Sigmoid colon (tissue), 4 donors: ENCODE measurements around the gene SSU72.

Experiments used
- EP300 ChIP-seq, 4 donors: sonication (generic); formaldehyde crosslinking; IDR thresholded peaks; one replicate each; pipeline ENCODE4 v1.6.1; 2017; ENCODE audit warnings: antibody characterized with exemption in 4 of 4
- POLR2A ChIP-seq, 2 donors: fragments of 450-650 bp; IDR thresholded peaks; one replicate each; pipeline ENCODE4 v1.6.1; 2016; ENCODE audit warnings: antibody characterized with exemption in 2 of 2, mild to moderate bottlenecking in 2 of 2, moderate library complexity in 2 of 2
- POLR2AphosphoS5 ChIP-seq, 4 donors: sonication (generic); formaldehyde crosslinking; IDR thresholded peaks; one replicate each; pipeline ENCODE4 v1.6.1; 2017; ENCODE audit warnings: antibody characterized with exemption in 4 of 4
- TF ChIP-seq, protein P1 (sequence below), 4 experiments: fragments of 450-650 bp in 3 of 4; fragments of 200-600 bp in 1 of 4; IDR thresholded peaks; one replicate each; pipeline ENCODE4 v1.5.1; 2016 to 2019; ENCODE audit warnings: antibody characterized with exemption in 4 of 4, mild to moderate bottlenecking in 3 of 4, moderate library complexity in 2 of 4

DNA sequence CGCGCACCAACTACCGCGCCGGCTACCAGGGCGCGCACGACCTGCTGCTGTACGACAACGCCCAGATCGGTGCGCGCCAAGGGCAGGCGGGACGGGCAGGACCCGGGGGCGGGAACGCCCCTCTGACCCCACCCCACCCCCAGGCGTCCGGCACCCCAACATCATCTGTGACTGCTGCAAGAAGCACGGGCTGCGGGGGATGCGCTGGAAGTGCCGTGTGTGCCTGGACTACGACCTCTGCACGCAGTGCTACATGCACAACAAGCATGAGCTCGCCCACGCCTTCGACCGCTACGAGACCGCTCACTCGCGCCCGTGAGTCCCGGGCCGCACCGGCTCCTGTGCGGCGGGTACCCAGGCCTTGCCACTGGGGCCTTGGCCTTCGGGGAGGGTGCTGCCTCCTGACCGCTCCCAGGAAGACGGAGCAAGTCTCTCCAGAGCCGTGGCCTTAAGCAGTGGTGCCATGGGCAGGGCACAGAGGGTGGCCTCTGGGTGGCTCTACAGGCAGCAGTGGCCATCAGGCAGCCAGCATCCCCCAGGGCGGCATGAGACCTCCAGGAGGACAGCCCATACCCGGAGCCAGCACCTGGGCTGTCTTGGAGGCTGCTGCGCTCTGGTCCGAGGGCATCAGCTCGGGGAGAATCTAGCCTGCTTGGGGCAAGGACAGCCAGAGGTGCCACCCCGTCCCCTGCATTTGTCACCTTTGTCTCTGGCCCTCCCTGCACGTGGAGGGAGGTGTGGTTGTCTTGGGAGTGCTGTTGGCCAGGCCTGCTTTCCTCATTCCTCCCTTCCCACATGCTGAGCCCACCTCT lies 49.2 kb upstream of the SSU72 start:
- TF ChIP-seq, protein P1, sequence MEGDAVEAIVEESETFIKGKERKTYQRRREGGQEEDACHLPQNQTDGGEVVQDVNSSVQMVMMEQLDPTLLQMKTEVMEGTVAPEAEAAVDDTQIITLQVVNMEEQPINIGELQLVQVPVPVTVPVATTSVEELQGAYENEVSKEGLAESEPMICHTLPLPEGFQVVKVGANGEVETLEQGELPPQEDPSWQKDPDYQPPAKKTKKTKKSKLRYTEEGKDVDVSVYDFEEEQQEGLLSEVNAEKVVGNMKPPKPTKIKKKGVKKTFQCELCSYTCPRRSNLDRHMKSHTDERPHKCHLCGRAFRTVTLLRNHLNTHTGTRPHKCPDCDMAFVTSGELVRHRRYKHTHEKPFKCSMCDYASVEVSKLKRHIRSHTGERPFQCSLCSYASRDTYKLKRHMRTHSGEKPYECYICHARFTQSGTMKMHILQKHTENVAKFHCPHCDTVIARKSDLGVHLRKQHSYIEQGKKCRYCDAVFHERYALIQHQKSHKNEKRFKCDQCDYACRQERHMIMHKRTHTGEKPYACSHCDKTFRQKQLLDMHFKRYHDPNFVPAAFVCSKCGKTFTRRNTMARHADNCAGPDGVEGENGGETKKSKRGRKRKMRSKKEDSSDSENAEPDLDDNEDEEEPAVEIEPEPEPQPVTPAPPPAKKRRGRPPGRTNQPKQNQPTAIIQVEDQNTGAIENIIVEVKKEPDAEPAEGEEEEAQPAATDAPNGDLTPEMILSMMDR (IDR thresholded peaks at IDR 0.05), result no peak
- TF ChIP-seq POLR2A (IDR thresholded peaks at IDR 0.05) (no peak), POLR2AphosphoS5 (IDR thresholded peaks at IDR 0.05) (no peak), EP300 (IDR thresholded peaks at IDR 0.05) (no peak)
